K562 (cell line): ENCODE results near the gene ABCA7. TPM values are rescaled to one million over a fixed set of nuclear protein-coding genes. Genes with fewer than 3 reads are reported as not detected.

Experiments used
- E2F8 ChIP-seq: fragments of 450-650 bp; IDR thresholded peaks from 2 replicates; pipeline ENCODE4 v1.7.1; 2018; ENCODE audit warnings: mild to moderate bottlenecking, low read depth; ENCODE audit not compliant: partially characterized antibody
- EGR1 ChIP-seq: fragments of 450-650 bp; conservative IDR thresholded peaks from 2 replicates; pipeline ENCODE4 v1.6.1; 2017; ENCODE audit warnings: mild to moderate bottlenecking
- FOXA3 ChIP-seq, 2 experiments: fragments of 450-650 bp in 1 of 2; sonication (generic) in 1 of 2; formaldehyde crosslinking; IDR thresholded peaks in 1 of 2; conservative IDR thresholded peaks in 1 of 2; 2 replicates each; pipeline versions ENCODE4 v1.4.0 to v1.8.0; 2020 to 2022; ENCODE audit warnings: mild to moderate bottlenecking in 2 of 2, missing genetic modification reagents in 1 of 2
- JUN ChIP-seq, 2 experiments: sonication (generic) in 1 of 2; formaldehyde crosslinking in 1 of 2; IDR thresholded peaks; 2 replicates each; pipeline versions ENCODE4 v1.6.1 to v1.8.0; 2012 to 2022; ENCODE audit warnings: borderline replicate concordance in 2 of 2, mild to moderate bottlenecking in 2 of 2, improper control_type of control experiment in 1 of 2, low read depth in 1 of 2, low read length in 1 of 2, missing genetic modification reagents in 1 of 2
- JUND ChIP-seq, 2 experiments: IDR thresholded peaks; 2 replicates in 1 of 2; 3 replicates in 1 of 2; pipeline ENCODE4 v1.6.1; 2011; ENCODE audit warnings: borderline replicate concordance in 2 of 2, low read depth in 2 of 2, low read length in 2 of 2, improper control_type of control experiment in 1 of 2, missing biosample characterization in 1 of 2, missing genetic modification characterization in 1 of 2, missing genetic modification reagents in 1 of 2
- MTA3 ChIP-seq: fragments of 450-650 bp; formaldehyde crosslinking; IDR thresholded peaks from 2 replicates; pipeline ENCODE4 v1.6.1; 2017; ENCODE audit warnings: mild to moderate bottlenecking, borderline replicate concordance
- PCBP1 ChIP-seq: fragments of 200-400 bp; formaldehyde crosslinking; IDR thresholded peaks from 2 replicates; pipeline ENCODE4 v1.6.1; 2018; ENCODE audit warnings: mild to moderate bottlenecking, low read depth, low read length; ENCODE audit not compliant: poor library complexity, severe bottlenecking
- PRPF4 ChIP-seq: fragments of 200-400 bp; formaldehyde crosslinking; IDR thresholded peaks from one replicate; pipeline ENCODE4 v1.6.1; 2017; ENCODE audit warnings: low read length, low read depth, mild to moderate bottlenecking; ENCODE audit not compliant: insufficient read depth, poor library complexity, severe bottlenecking
- REST ChIP-seq, 2 experiments: fragments of 450-650 bp; formaldehyde crosslinking in 1 of 2; IDR thresholded peaks; 2 replicates each; pipeline versions ENCODE4 v1.4.0 to v1.6.1; 2014 to 2020; ENCODE audit warnings: mild to moderate bottlenecking in 2 of 2, borderline replicate concordance in 1 of 2, low read depth in 1 of 2
- polyA plus RNA-seq, 8 experiments: library from polyadenylated mRNA; depleted of rRNA in 4 of 8; stranded (reverse) in 5 of 8; unstranded in 3 of 8; fragments of >200 nt; fragmentation: Nextera tagmentation in 2 of 8; fragmentation: Illumina TruSeq in 1 of 8; extraction: Ambion mirVana in 2 of 8; extraction: Trizol in 1 of 8; gene quantifications; 2 replicates each; pipeline versions ENCODE4 v1.2.1 to v1.2.3, GENCODE V29; 2011 to 2014; ENCODE audit warnings: inconsistent platforms in 1 of 8, missing spikeins in 1 of 8
- total RNA-seq, 7 experiments: library from RNA; depleted of rRNA in 6 of 7; stranded (reverse); fragments of >200 nt in 6 of 7; fragmentation: Illumina TruSeq in 2 of 7; extraction: Trizol in 2 of 7; gene quantifications; 2 replicates each; pipeline versions ENCODE4 v1.2.1 to v1.2.3, GENCODE V29; 2011 to 2021; ENCODE audit warnings: low replicate concordance in 1 of 7
- TF ChIP-seq, protein P1 (sequence below): fragments of 150-350 bp; conservative IDR thresholded peaks from 2 replicates; pipeline ENCODE4 v1.6.1; 2014; ENCODE audit warnings: low read length

Gene ABCA7
- total and polyA plus RNA-seq, 9 of the 15 experiments (the other 6 are each of a cell fraction or from before 2014, with no cell fraction given), result 2.3 to 96.1 (median 31.2) TPM

GRCh38 chr19:1104311-1105007, 64.6 kb downstream of the ABCA7 start (continued):
- no peak for TF ChIP-seq PRPF4
- 0 out of 2 replicates have a peak, but pooled peaks have one; percentile 9 for TF ChIP-seq REST (IDR thresholded peaks at IDR 0.05; ENCODE audit: borderline replicate concordance)
- no peak; the same call in 1 of the 2 replicates for TF ChIP-seq REST (CRISPR knock-in tag; IDR thresholded peaks at IDR 0.05; ENCODE audit: low read depth)
- TF ChIP-seq, protein P1, sequence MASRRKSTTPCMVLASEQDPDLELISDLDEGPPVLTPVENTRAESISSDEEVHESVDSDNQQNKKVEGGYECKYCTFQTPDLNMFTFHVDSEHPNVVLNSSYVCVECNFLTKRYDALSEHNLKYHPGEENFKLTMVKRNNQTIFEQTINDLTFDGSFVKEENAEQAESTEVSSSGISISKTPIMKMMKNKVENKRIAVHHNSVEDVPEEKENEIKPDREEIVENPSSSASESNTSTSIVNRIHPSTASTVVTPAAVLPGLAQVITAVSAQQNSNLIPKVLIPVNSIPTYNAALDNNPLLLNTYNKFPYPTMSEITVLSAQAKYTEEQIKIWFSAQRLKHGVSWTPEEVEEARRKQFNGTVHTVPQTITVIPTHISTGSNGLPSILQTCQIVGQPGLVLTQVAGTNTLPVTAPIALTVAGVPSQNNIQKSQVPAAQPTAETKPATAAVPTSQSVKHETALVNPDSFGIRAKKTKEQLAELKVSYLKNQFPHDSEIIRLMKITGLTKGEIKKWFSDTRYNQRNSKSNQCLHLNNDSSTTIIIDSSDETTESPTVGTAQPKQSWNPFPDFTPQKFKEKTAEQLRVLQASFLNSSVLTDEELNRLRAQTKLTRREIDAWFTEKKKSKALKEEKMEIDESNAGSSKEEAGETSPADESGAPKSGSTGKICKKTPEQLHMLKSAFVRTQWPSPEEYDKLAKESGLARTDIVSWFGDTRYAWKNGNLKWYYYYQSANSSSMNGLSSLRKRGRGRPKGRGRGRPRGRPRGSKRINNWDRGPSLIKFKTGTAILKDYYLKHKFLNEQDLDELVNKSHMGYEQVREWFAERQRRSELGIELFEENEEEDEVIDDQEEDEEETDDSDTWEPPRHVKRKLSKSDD, result no peak
- TF ChIP-seq JUN (IDR thresholded peaks at IDR 0.05; ENCODE audit: borderline replicate concordance, low read depth, low read length), result 0 out of 2 replicates have a peak, but pooled peaks have one; percentile 12
- no peak for TF ChIP-seq JUN (CRISPR knock-in tag; IDR thresholded peaks at IDR 0.05; ENCODE audit: borderline replicate concordance)
- TF ChIP-seq PCBP1, result peak; percentile 79
- TF ChIP-seq MTA3, result no peak
- no peak for TF ChIP-seq FOXA3 (CRISPR knock-in tag; conservative IDR thresholded peaks at IDR 0.05 in 1 of 2, IDR thresholded peaks at IDR 0.05 in 1 of 2)
- peak; percentile 82 for TF ChIP-seq EGR1
- TF ChIP-seq E2F8, result no peak
- TF ChIP-seq JUND (IDR thresholded peaks at IDR 0.05; ENCODE audit: borderline replicate concordance, low read depth, low read length), result peak; percentile 37; the same call in 1 of the 2 replicates
- TF ChIP-seq JUND (tag; IDR thresholded peaks at IDR 0.05; ENCODE audit: borderline replicate concordance, low read depth, low read length), result no peak; the same call in 2 of the 3 replicates
